Neural cell (in vitro differentiated cells): ENCODE data around the gene KNL1. TPM values are rescaled to one million over a fixed set of nuclear protein-coding genes. Genes with fewer than 3 reads are reported as not detected.

ENCODE experiments used
- H2AFZ ChIP-seq: fragments of 200-600, 300-800 bp; sonication (generic), shearing (Covaris generic); 2 replicates; pipeline ENCODE4 v1.6.0; 2014; ENCODE audit warnings: low read depth, mild to moderate bottlenecking, antibody characterized with exemption, low read length, moderate library complexity
- H3F3A ChIP-seq: fragments of 200-600 bp; shearing (Covaris generic); 2 replicates; pipeline ENCODE4 v1.6.1; 2016; ENCODE audit warnings: mild to moderate bottlenecking, moderate library complexity, mixed read lengths, antibody characterized with exemption, low read length; ENCODE audit not compliant: insufficient read depth, poor library complexity, severe bottlenecking
- H3K27ac ChIP-seq: fragments of 200-600, 300-800 bp; sonication (generic), shearing (Covaris generic); 2 replicates; pipeline ENCODE4 v1.5.1; 2014; ENCODE audit warnings: mild to moderate bottlenecking, low read length, moderate library complexity
- H3K27me3 ChIP-seq: fragments of 300-800, 200-600 bp; sonication (generic), shearing (Covaris generic); 2 replicates; pipeline ENCODE4 v1.6.0; 2014; ENCODE audit warnings: mild to moderate bottlenecking, low read depth, low read length, moderate library complexity; ENCODE audit not compliant: insufficient read depth
- H3K36me3 ChIP-seq: fragments of 300-800, 200-600 bp; sonication (generic), shearing (Covaris generic); 2 replicates; pipeline ENCODE4 v1.5.1; 2014; ENCODE audit warnings: mild to moderate bottlenecking, antibody characterized with exemption, low read length, moderate library complexity; ENCODE audit not compliant: insufficient read depth
- H3K4me2 ChIP-seq: fragments of 300-800, 200-600 bp; sonication (generic), shearing (Covaris generic); 2 replicates; pipeline ENCODE4 v1.6.0; 2014; ENCODE audit warnings: mild to moderate bottlenecking, low read length
- H3K4me3 ChIP-seq: fragments of 300-800, 200-600 bp; sonication (generic), shearing (Covaris generic); 2 replicates; pipeline ENCODE4 v1.5.1; 2014; ENCODE audit warnings: mild to moderate bottlenecking, low read length, moderate library complexity
- H3K79me2 ChIP-seq: fragments of 200-600 bp; shearing (Covaris generic); replicated peaks from 2 replicates; pipeline ENCODE4 v1.6.0; 2014; ENCODE audit warnings: mild to moderate bottlenecking, low read length, moderate library complexity; ENCODE audit not compliant: insufficient read depth
- H3K9ac ChIP-seq: fragments of 300-800, 200-600 bp; sonication (generic), shearing (Covaris generic); 2 replicates; pipeline ENCODE4 v1.6.1; 2016; ENCODE audit warnings: mild to moderate bottlenecking, low read length, mixed read lengths
- H3K9me2 ChIP-seq: fragments of 200-600 bp; shearing (Covaris generic); 2 replicates; pipeline ENCODE4 v1.6.1; 2016; ENCODE audit warnings: mild to moderate bottlenecking, low read length, mixed read lengths; ENCODE audit not compliant: insufficient read depth
- H3K9me3 ChIP-seq: fragments of 200-600, 300-800 bp; sonication (generic), shearing (Covaris generic); 2 replicates; pipeline ENCODE4 v1.6.1; 2016; ENCODE audit warnings: mild to moderate bottlenecking, mixed run types, low read length, moderate library complexity, mixed read lengths
- H4K20me1 ChIP-seq: fragments of 200-600 bp; shearing (Covaris generic); 2 replicates; pipeline ENCODE4 v1.6.1; 2016; ENCODE audit warnings: mild to moderate bottlenecking, mixed run types; ENCODE audit not compliant: insufficient read depth
- EP300 ChIP-seq: fragments of 450-650 bp; conservative IDR thresholded peaks from 2 replicates; pipeline ENCODE4 v1.6.1; 2014; ENCODE audit warnings: antibody characterized with exemption, mild to moderate bottlenecking, moderate library complexity; ENCODE audit not compliant: poor library complexity, severe bottlenecking
- EZH2 ChIP-seq: fragments of 200-600, 300-800 bp; shearing (Covaris generic), sonication (generic); IDR thresholded peaks from 2 replicates; pipeline ENCODE4 v1.6.1; 2014; ENCODE audit warnings: antibody characterized with exemption, low read length, borderline replicate concordance, mild to moderate bottlenecking; ENCODE audit not compliant: insufficient read depth, poor library complexity, severe bottlenecking
- MXI1 ChIP-seq: fragments of 450-650 bp; conservative IDR thresholded peaks from 2 replicates; pipeline ENCODE4 v1.6.1; 2014; ENCODE audit warnings: antibody characterized with exemption, mild to moderate bottlenecking; ENCODE audit not compliant: poor library complexity, severe bottlenecking
- POLR2AphosphoS5 ChIP-seq: IDR thresholded peaks from 2 replicates; pipeline ENCODE4 v1.6.1; 2012
- RAD21 ChIP-seq: fragments of 450-650 bp; conservative IDR thresholded peaks from 2 replicates; pipeline ENCODE4 v1.6.1; 2014; ENCODE audit warnings: antibody characterized with exemption, mild to moderate bottlenecking, moderate library complexity
- SMC3 ChIP-seq: fragments of 450-650 bp; conservative IDR thresholded peaks from 2 replicates; pipeline ENCODE4 v1.6.1; 2014; ENCODE audit warnings: antibody characterized with exemption, mild to moderate bottlenecking, moderate library complexity; ENCODE audit not compliant: poor library complexity
- TAF1 ChIP-seq: IDR thresholded peaks from 2 replicates; pipeline ENCODE4 v1.6.1; 2012; ENCODE audit warnings: low read depth
- polyA plus RNA-seq: library from polyadenylated mRNA; depleted of rRNA; stranded (reverse); fragments of >200 nt; gene quantifications from 2 replicates; pipeline ENCODE4 v1.2.3, GENCODE V29; 2014
- TF ChIP-seq, protein P1 (sequence below): IDR thresholded peaks from 2 replicates; pipeline ENCODE4 v1.6.1; 2012; ENCODE audit warnings: borderline replicate concordance
- TF ChIP-seq, protein P2 (sequence below): fragments of 450-650 bp; IDR thresholded peaks from 2 replicates; pipeline ENCODE4 v1.5.1; 2014; ENCODE audit warnings: antibody characterized with exemption, mild to moderate bottlenecking, moderate library complexity; ENCODE audit not compliant: poor library complexity, severe bottlenecking

KNL1 gene
- polyA plus RNA-seq, 1 donor from 2014 or later, result 2.4 TPM

DNA sequence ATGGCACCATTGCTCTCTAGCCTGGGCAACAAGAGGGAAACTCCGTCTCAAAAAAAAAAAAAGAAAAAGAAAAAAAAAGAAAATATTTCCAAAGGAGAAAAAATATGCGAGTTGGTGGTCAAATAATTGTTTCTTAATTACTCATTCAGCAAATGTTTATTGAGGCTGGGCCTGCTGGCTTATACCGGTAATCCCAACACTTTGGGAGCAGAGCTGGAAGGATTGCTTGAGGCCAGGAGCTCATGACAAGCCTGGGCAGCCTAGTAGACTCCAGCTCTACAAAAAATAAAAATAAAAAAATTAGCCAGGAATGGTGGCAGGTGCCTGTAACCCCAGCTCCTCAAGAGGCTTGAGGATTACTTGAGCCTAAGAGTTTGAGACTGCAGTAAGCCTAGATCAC lies 4.1 kb downstream of the KNL1 start:
- Histone ChIP-seq H3K4me3 (no peak overlapping the region), H3K9me3 (no peaks in the 10 kb centered on the region), H4K20me1 (no peaks in the 10 kb centered on the region), H3F3A (peaks cover 4% of the 10 kb centered on the region), H3K27me3 (no peaks in the 10 kb centered on the region), H3K9me2 (no peaks in the 10 kb centered on the region), H3K4me2 (no peak overlapping the region), H3K36me3 (no peaks in the 10 kb centered on the region), H3K9ac (no peak overlapping the region), H3K27ac (no peak overlapping the region), H3K79me2 (no peaks in the 10 kb centered on the region), H2AFZ (no peak overlapping the region)
- TF ChIP-seq, protein P1, sequence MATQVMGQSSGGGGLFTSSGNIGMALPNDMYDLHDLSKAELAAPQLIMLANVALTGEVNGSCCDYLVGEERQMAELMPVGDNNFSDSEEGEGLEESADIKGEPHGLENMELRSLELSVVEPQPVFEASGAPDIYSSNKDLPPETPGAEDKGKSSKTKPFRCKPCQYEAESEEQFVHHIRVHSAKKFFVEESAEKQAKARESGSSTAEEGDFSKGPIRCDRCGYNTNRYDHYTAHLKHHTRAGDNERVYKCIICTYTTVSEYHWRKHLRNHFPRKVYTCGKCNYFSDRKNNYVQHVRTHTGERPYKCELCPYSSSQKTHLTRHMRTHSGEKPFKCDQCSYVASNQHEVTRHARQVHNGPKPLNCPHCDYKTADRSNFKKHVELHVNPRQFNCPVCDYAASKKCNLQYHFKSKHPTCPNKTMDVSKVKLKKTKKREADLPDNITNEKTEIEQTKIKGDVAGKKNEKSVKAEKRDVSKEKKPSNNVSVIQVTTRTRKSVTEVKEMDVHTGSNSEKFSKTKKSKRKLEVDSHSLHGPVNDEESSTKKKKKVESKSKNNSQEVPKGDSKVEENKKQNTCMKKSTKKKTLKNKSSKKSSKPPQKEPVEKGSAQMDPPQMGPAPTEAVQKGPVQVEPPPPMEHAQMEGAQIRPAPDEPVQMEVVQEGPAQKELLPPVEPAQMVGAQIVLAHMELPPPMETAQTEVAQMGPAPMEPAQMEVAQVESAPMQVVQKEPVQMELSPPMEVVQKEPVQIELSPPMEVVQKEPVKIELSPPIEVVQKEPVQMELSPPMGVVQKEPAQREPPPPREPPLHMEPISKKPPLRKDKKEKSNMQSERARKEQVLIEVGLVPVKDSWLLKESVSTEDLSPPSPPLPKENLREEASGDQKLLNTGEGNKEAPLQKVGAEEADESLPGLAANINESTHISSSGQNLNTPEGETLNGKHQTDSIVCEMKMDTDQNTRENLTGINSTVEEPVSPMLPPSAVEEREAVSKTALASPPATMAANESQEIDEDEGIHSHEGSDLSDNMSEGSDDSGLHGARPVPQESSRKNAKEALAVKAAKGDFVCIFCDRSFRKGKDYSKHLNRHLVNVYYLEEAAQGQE, result no peak
- TF ChIP-seq EP300 (no peak), SMC3 (no peak), RAD21 (no peak), TAF1 (no peak), EZH2 (no peak), MXI1 (no peak), POLR2AphosphoS5 (no peak)
- TF ChIP-seq, protein P2, sequence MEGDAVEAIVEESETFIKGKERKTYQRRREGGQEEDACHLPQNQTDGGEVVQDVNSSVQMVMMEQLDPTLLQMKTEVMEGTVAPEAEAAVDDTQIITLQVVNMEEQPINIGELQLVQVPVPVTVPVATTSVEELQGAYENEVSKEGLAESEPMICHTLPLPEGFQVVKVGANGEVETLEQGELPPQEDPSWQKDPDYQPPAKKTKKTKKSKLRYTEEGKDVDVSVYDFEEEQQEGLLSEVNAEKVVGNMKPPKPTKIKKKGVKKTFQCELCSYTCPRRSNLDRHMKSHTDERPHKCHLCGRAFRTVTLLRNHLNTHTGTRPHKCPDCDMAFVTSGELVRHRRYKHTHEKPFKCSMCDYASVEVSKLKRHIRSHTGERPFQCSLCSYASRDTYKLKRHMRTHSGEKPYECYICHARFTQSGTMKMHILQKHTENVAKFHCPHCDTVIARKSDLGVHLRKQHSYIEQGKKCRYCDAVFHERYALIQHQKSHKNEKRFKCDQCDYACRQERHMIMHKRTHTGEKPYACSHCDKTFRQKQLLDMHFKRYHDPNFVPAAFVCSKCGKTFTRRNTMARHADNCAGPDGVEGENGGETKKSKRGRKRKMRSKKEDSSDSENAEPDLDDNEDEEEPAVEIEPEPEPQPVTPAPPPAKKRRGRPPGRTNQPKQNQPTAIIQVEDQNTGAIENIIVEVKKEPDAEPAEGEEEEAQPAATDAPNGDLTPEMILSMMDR, result no peak

DNA sequence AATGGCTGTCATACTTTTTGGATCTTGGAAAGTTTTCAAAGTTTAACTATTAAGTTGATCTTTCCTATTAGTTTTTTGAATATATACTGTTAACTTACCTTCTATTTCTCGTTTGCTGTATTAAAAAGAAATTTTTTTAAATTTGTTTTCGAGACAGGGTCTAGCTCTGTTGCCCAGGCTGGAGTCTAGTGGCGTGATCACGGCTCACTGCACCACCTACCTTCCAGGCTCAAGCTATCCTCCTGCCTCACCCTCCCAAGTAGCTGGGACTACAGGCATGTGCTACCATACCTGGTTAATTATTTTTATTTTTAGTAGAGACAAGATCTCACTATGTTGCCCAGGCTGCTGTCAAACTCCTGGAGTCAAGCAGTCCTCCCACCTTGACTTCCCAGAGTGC lies 4.6 kb downstream of the KNL1 start:
- Histone ChIP-seq H3K9me2 (no peaks in the 10 kb centered on the region), H3K9me3 (no peaks in the 10 kb centered on the region), H3K27me3 (no peaks in the 10 kb centered on the region), H2AFZ (no peak overlapping the region), H3K36me3 (no peaks in the 10 kb centered on the region), H3K79me2 (no peaks in the 10 kb centered on the region), H3K27ac (no peak overlapping the region), H4K20me1 (no peaks in the 10 kb centered on the region), H3F3A (peaks cover 4% of the 10 kb centered on the region), H3K9ac (no peak overlapping the region), H3K4me2 (no peak overlapping the region), H3K4me3 (no peak overlapping the region)
- TF ChIP-seq TAF1, result no peak
- no peak for TF ChIP-seq RAD21
- no peak for TF ChIP-seq EZH2
- no peak for TF ChIP-seq MXI1
- no peak for TF ChIP-seq SMC3
- no peak for TF ChIP-seq POLR2AphosphoS5
- TF ChIP-seq EP300, result no peak
- TF ChIP-seq, protein P1, result no peak
- TF ChIP-seq, protein P2, result no peak
